ENCODE results near the gene PTPRE.

The PTPRE gene

GRCh38 chr10:127962205-127962604 lies 55.3 kb downstream of the PTPRE start:
- no peaks in the 10 kb centered on the region for H3K36me3 ChIP-seq (ENCODE audit: control insufficient read depth in 2 of 2, insufficient read depth in 2 of 2, low read length in 2 of 2)
- H3K9ac ChIP-seq (ENCODE audit: low read depth in 1 of 2, low read length in 2 of 2) = no peak overlapping the region
- H3K9me3 ChIP-seq (ENCODE audit: control insufficient read depth in 2 of 2, low read length in 2 of 2) = no peaks in the 10 kb centered on the region
- H3K4me3 ChIP-seq (ENCODE audit: low read length in 2 of 2) = no peak overlapping the region
- H3K27me3 ChIP-seq (ENCODE audit: control insufficient read depth in 2 of 2, insufficient read depth in 2 of 2, low read length in 2 of 2) = no peaks in the 10 kb centered on the region
- H3K27ac ChIP-seq (ENCODE audit: low read depth in 2 of 2, low read length in 2 of 2) = no peak overlapping the region
- no peaks in the 10 kb centered on the region for H3K4me1 ChIP-seq (ENCODE audit: control insufficient read depth in 2 of 2, insufficient read depth in 2 of 2, low read length in 2 of 2)

- no peaks in the 10 kb centered on the region for H3K9me3 ChIP-seq (ENCODE audit: control insufficient read depth in 2 of 2, low read length in 2 of 2)
- no peaks in the 10 kb centered on the region for H3K27me3 ChIP-seq (ENCODE audit: control insufficient read depth in 2 of 2, insufficient read depth in 2 of 2, low read length in 2 of 2)
- H3K27ac ChIP-seq (ENCODE audit: low read depth in 2 of 2, low read length in 2 of 2) = no peak overlapping the region
- no peak overlapping the region for H3K9ac ChIP-seq (ENCODE audit: low read depth in 1 of 2, low read length in 2 of 2)
- no peaks in the 10 kb centered on the region for H3K36me3 ChIP-seq (ENCODE audit: control insufficient read depth in 2 of 2, insufficient read depth in 2 of 2, low read length in 2 of 2)
- H3K4me1 ChIP-seq (ENCODE audit: control insufficient read depth in 2 of 2, insufficient read depth in 2 of 2, low read length in 2 of 2) = peaks cover 0 to 2% of the 10 kb centered on the region in 2 donors
- no peak overlapping the region for H3K4me3 ChIP-seq (ENCODE audit: low read length in 2 of 2)
These were observed 56.2 kb downstream of the PTPRE start for GRCh38 chr10:127963136-127963535.

- Histone ChIP-seq H3K36me3 (ENCODE audit: control insufficient read depth in 2 of 2, insufficient read depth in 2 of 2, low read length in 2 of 2) (no peaks in the 10 kb centered on the region), H3K4me3 (ENCODE audit: low read length in 2 of 2) (no peak overlapping the region), H3K9me3 (ENCODE audit: control insufficient read depth in 2 of 2, low read length in 2 of 2) (no peaks in the 10 kb centered on the region), H3K27ac (ENCODE audit: low read depth in 2 of 2, low read length in 2 of 2) (no peak overlapping the region), H3K27me3 (ENCODE audit: control insufficient read depth in 2 of 2, insufficient read depth in 2 of 2, low read length in 2 of 2) (no peaks in the 10 kb centered on the region), H3K9ac (ENCODE audit: low read depth in 1 of 2, low read length in 2 of 2) (no peak overlapping the region), H3K4me1 (ENCODE audit: control insufficient read depth in 2 of 2, insufficient read depth in 2 of 2, low read length in 2 of 2) (peaks cover 0 to 3% of the 10 kb centered on the region in 2 donors)
These were observed 57.7 kb downstream of the PTPRE start for GRCh38 chr10:127964621-127965020.

GRCh38 chr10:127966875-127967274 lies 60.0 kb downstream of the PTPRE start:
- no peak overlapping the region for H3K4me3 ChIP-seq (ENCODE audit: low read length in 2 of 2)
- H3K4me1 ChIP-seq (ENCODE audit: control insufficient read depth in 2 of 2, insufficient read depth in 2 of 2, low read length in 2 of 2) = peaks cover 0 to 3% of the 10 kb centered on the region in 2 donors
- H3K9ac ChIP-seq (ENCODE audit: low read depth in 1 of 2, low read length in 2 of 2) = no peak overlapping the region
- H3K27ac ChIP-seq (ENCODE audit: low read depth in 2 of 2, low read length in 2 of 2) = no peak overlapping the region
- no peaks in the 10 kb centered on the region for H3K9me3 ChIP-seq (ENCODE audit: control insufficient read depth in 2 of 2, low read length in 2 of 2)
- no peaks in the 10 kb centered on the region for H3K36me3 ChIP-seq (ENCODE audit: control insufficient read depth in 2 of 2, insufficient read depth in 2 of 2, low read length in 2 of 2)
- H3K27me3 ChIP-seq (ENCODE audit: control insufficient read depth in 2 of 2, insufficient read depth in 2 of 2, low read length in 2 of 2) = no peaks in the 10 kb centered on the region

- no peak overlapping the region for H3K27ac ChIP-seq (ENCODE audit: low read depth in 2 of 2, low read length in 2 of 2)
- H3K9ac ChIP-seq (ENCODE audit: low read depth in 1 of 2, low read length in 2 of 2) = no peak overlapping the region
- H3K4me1 ChIP-seq (ENCODE audit: control insufficient read depth in 2 of 2, insufficient read depth in 2 of 2, low read length in 2 of 2) = peaks cover 0 to 3% of the 10 kb centered on the region in 2 donors
- no peaks in the 10 kb centered on the region for H3K9me3 ChIP-seq (ENCODE audit: control insufficient read depth in 2 of 2, low read length in 2 of 2)
- no peaks in the 10 kb centered on the region for H3K36me3 ChIP-seq (ENCODE audit: control insufficient read depth in 2 of 2, insufficient read depth in 2 of 2, low read length in 2 of 2)
- H3K4me3 ChIP-seq (ENCODE audit: low read length in 2 of 2) = no peak overlapping the region
- no peaks in the 10 kb centered on the region for H3K27me3 ChIP-seq (ENCODE audit: control insufficient read depth in 2 of 2, insufficient read depth in 2 of 2, low read length in 2 of 2)
These were observed 61.1 kb downstream of the PTPRE start for GRCh38 chr10:127968027-127968441.

- no peak overlapping the region for H3K27ac ChIP-seq (ENCODE audit: low read depth in 2 of 2, low read length in 2 of 2)
- H3K4me1 ChIP-seq (ENCODE audit: control insufficient read depth in 2 of 2, insufficient read depth in 2 of 2, low read length in 2 of 2) = peaks cover 0 to 3% of the 10 kb centered on the region in 2 donors
- H3K36me3 ChIP-seq (ENCODE audit: control insufficient read depth in 2 of 2, insufficient read depth in 2 of 2, low read length in 2 of 2) = no peaks in the 10 kb centered on the region
- no peaks in the 10 kb centered on the region for H3K9me3 ChIP-seq (ENCODE audit: control insufficient read depth in 2 of 2, low read length in 2 of 2)
- no peaks in the 10 kb centered on the region for H3K27me3 ChIP-seq (ENCODE audit: control insufficient read depth in 2 of 2, insufficient read depth in 2 of 2, low read length in 2 of 2)
- no peak overlapping the region for H3K9ac ChIP-seq (ENCODE audit: low read depth in 1 of 2, low read length in 2 of 2)
- no peak overlapping the region for H3K4me3 ChIP-seq (ENCODE audit: low read length in 2 of 2)
These were observed 61.8 kb downstream of the PTPRE start for GRCh38 chr10:127968659-127969058.

- H3K27me3 ChIP-seq (ENCODE audit: control insufficient read depth in 2 of 2, insufficient read depth in 2 of 2, low read length in 2 of 2) = no peaks in the 10 kb centered on the region
- H3K4me1 ChIP-seq (ENCODE audit: control insufficient read depth in 2 of 2, insufficient read depth in 2 of 2, low read length in 2 of 2) = peaks cover 0 to 3% of the 10 kb centered on the region in 2 donors
- H3K27ac ChIP-seq (ENCODE audit: low read depth in 2 of 2, low read length in 2 of 2) = no peak overlapping the region
These were observed 64.4 kb downstream of the PTPRE start for GRCh38 chr10:127971101-127971946.

GRCh38 chr10:127971963-127972615 lies 65.2 kb downstream of the PTPRE start:
- Histone ChIP-seq H3K9me3 (ENCODE audit: control insufficient read depth in 2 of 2, low read length in 2 of 2) (no peaks in the 10 kb centered on the region), H3K4me1 (ENCODE audit: control insufficient read depth in 2 of 2, insufficient read depth in 2 of 2, low read length in 2 of 2) (peaks cover 0 to 3% of the 10 kb centered on the region in 2 donors), H3K36me3 (ENCODE audit: control insufficient read depth in 2 of 2, insufficient read depth in 2 of 2, low read length in 2 of 2) (no peaks in the 10 kb centered on the region), H3K9ac (ENCODE audit: low read depth in 1 of 2, low read length in 2 of 2) (no peak overlapping the region), H3K27me3 (ENCODE audit: control insufficient read depth in 2 of 2, insufficient read depth in 2 of 2, low read length in 2 of 2) (no peaks in the 10 kb centered on the region), H3K27ac (ENCODE audit: low read depth in 2 of 2, low read length in 2 of 2) (no peak overlapping the region), H3K4me3 (ENCODE audit: low read length in 2 of 2) (no peak overlapping the region)

More at GRCh38 chr10:127971101-127971946, 64.4 kb downstream of the PTPRE start:
- H3K4me3 ChIP-seq (ENCODE audit: low read length in 2 of 2) = no peak overlapping the region
- H3K9me3 ChIP-seq (ENCODE audit: control insufficient read depth in 2 of 2, low read length in 2 of 2) = no peaks in the 10 kb centered on the region
- H3K36me3 ChIP-seq (ENCODE audit: control insufficient read depth in 2 of 2, insufficient read depth in 2 of 2, low read length in 2 of 2) = no peaks in the 10 kb centered on the region
- no peak overlapping the region for H3K9ac ChIP-seq (ENCODE audit: low read depth in 1 of 2, low read length in 2 of 2)

GRCh38 chr10:127972751-127973357 lies 66.0 kb downstream of the PTPRE start:
- Histone ChIP-seq H3K9ac (ENCODE audit: low read depth in 1 of 2, low read length in 2 of 2) (no peak overlapping the region), H3K9me3 (ENCODE audit: control insufficient read depth in 2 of 2, low read length in 2 of 2) (no peaks in the 10 kb centered on the region), H3K27me3 (ENCODE audit: control insufficient read depth in 2 of 2, insufficient read depth in 2 of 2, low read length in 2 of 2) (no peaks in the 10 kb centered on the region), H3K27ac (ENCODE audit: low read depth in 2 of 2, low read length in 2 of 2) (no peak overlapping the region), H3K4me1 (ENCODE audit: control insufficient read depth in 2 of 2, insufficient read depth in 2 of 2, low read length in 2 of 2) (peaks cover 0 to 3% of the 10 kb centered on the region in 2 donors), H3K36me3 (ENCODE audit: control insufficient read depth in 2 of 2, insufficient read depth in 2 of 2, low read length in 2 of 2) (no peaks in the 10 kb centered on the region), H3K4me3 (ENCODE audit: low read length in 2 of 2) (no peak overlapping the region)

GRCh38 chr10:127973791-127974311 lies 66.9 kb downstream of the PTPRE start:
- Histone ChIP-seq H3K9ac (ENCODE audit: low read depth in 1 of 2, low read length in 2 of 2) (no peak overlapping the region), H3K4me1 (ENCODE audit: control insufficient read depth in 2 of 2, insufficient read depth in 2 of 2, low read length in 2 of 2) (peaks cover 0 to 2% of the 10 kb centered on the region in 2 donors), H3K4me3 (ENCODE audit: low read length in 2 of 2) (no peak overlapping the region)

More at GRCh38 chr10:127973791-127974311, 66.9 kb downstream of the PTPRE start:
- Histone ChIP-seq H3K36me3 (ENCODE audit: control insufficient read depth in 2 of 2, insufficient read depth in 2 of 2, low read length in 2 of 2) (no peaks in the 10 kb centered on the region), H3K27me3 (ENCODE audit: control insufficient read depth in 2 of 2, insufficient read depth in 2 of 2, low read length in 2 of 2) (no peaks in the 10 kb centered on the region), H3K9me3 (ENCODE audit: control insufficient read depth in 2 of 2, low read length in 2 of 2) (no peaks in the 10 kb centered on the region), H3K27ac (ENCODE audit: low read depth in 2 of 2, low read length in 2 of 2) (no peak overlapping the region)
